Mucosa of descending colon (tissue), 3 donors: ENCODE data around the gene ZBED5. TPM values are rescaled to one million over a fixed set of nuclear protein-coding genes. Genes with fewer than 3 reads are reported as not detected.
A peak's percentile ranks its signal among the peaks of the same experiment; 100 is the strongest.

Source experiments
- ATAC-seq: fragments of 200-7000 bp; cut with Tn5 transposase; one replicate; pipeline ENCODE4 v1.9.1; 2020; ENCODE audit warnings: mild to moderate bottlenecking, moderate library complexity
- DNase-seq, 3 donors: peaks; one replicate each; pipeline ENCODE4 v3.0.0-alpha.2; 2020
- H3K36me3 ChIP-seq: fragments of 200-600 bp; one replicate; pipeline ENCODE4 v1.8.0; 2021; ENCODE audit warnings: low read depth, mild to moderate bottlenecking
- H3K4me1 ChIP-seq: fragments of 200-600 bp; one replicate; pipeline ENCODE4 v1.8.0; 2021; ENCODE audit warnings: low read depth, mild to moderate bottlenecking
- H3K4me3 ChIP-seq: fragments of 200-600 bp; one replicate; pipeline ENCODE4 v1.8.0; 2021; ENCODE audit warnings: mild to moderate bottlenecking
- H3K9me3 ChIP-seq: fragments of 200-600 bp; one replicate; pipeline ENCODE4 v1.8.0; 2021; ENCODE audit warnings: mild to moderate bottlenecking
- CTCF ChIP-seq: fragments of 200-600 bp; IDR thresholded peaks from one replicate; pipeline ENCODE4 v1.8.0; 2022; ENCODE audit warnings: antibody characterized with exemption, mild to moderate bottlenecking
- intact Hi-C, 2 donors: fragments of 100-400 bp; cut with DNase I in 1 of 2; cut with micrococcal nuclease in 1 of 2; formaldehyde crosslinking; loops; one replicate each; pipeline versions ENCODE4 v1.11.0 to v1.11.1; 2022; cut with DNase I, micrococcal nuclease
- total RNA-seq, 3 donors: library from RNA; stranded (reverse); fragmentation: NEBNext Ultra II Directional in 2 of 3; extraction: Animal tissue kit (Norgen Biotek cat#: 25700) in 2 of 3; gene quantifications; one replicate each; pipeline versions ENCODE4 v1.2.1 to v1.2.4, GENCODE V29; 2021 to 2023
- donor health status: DM: no; HTN: no; CAD: no; lungs with moderate emphysema.
- donor health status: DM: no; HTN: no; CAD: no.
- donor health status: DM: no; HTN: yes; CAD: no.

ZBED5 gene
- total RNA-seq, 3 donors from 2014 or later = 39.5 to 54.2 (median 42.6) TPM

GRCh38 chr11:10813945-10814344, 43.9 kb downstream of the ZBED5 start:
- intact Hi-C loops = no loop called here
- Histone ChIP-seq H3K36me3 (no peaks in the 10 kb centered on the region), H3K4me1 (no peaks in the 10 kb centered on the region), H3K4me3 (no peak overlapping the region), H3K9me3 (no peaks in the 10 kb centered on the region)
- no peak for TF ChIP-seq CTCF
- no peak for ATAC-seq
- DNase-seq = no peak

- H3K4me1 ChIP-seq = peaks cover 28% of the 10 kb centered on the region
- no peaks in the 10 kb centered on the region for H3K9me3 ChIP-seq
- peaks cover 8% of the 10 kb centered on the region for H3K36me3 ChIP-seq
- intact Hi-C loops = loop anchor here (5.0 to 10.0 kb wide), 3 partner anchors 48 to 125 kb away; partner anchors contain the start of gene ZBED5 (in 1 of the 2)
- ATAC-seq (peak; percentile 24), DNase-seq (peak; percentile 63 to 74 (median 73))
- H3K4me3 ChIP-seq = peak overlapping the region; percentile 100
- no peak for TF ChIP-seq CTCF
Observed at GRCh38 chr11:10809373-10810160, 48.3 kb downstream of the ZBED5 start.

- H3K4me3 ChIP-seq = peak within 1 kb of the TSS; percentile 100
- peaks cover 8% of the 10 kb centered on the region for H3K36me3 ChIP-seq
- intact Hi-C loops = loop anchor here (5.0 to 10.0 kb wide), 3 partner anchors 49 to 126 kb away; partner anchors contain the start of gene ZBED5 (in 1 of the 2)
- H3K4me1 ChIP-seq = peaks cover 30% of the 10 kb centered on the region
- H3K9me3 ChIP-seq = no peaks in the 10 kb centered on the region
- ATAC-seq (peak; percentile 93), DNase-seq (peak; percentile 97 to 99 (median 99))
- TF ChIP-seq CTCF = peak; percentile 7
Observed at GRCh38 chr11:10808553-10809372, 49.1 kb downstream of the ZBED5 start, which contains the start of gene EIF4G2. Gene EIF4G2, minus strand, starts transcription at chr11:10808926.

GRCh38 chr11:10808235-10808552, 49.7 kb downstream of the ZBED5 start:
- Histone ChIP-seq H3K4me3 (peak overlapping the region; percentile 100), H3K4me1 (peaks cover 30% of the 10 kb centered on the region), H3K36me3 (peaks cover 8% of the 10 kb centered on the region), H3K9me3 (no peaks in the 10 kb centered on the region)
- TF ChIP-seq CTCF = no peak
- intact Hi-C loops = loop anchor here (5.0 to 10.0 kb wide), 3 partner anchors 49 to 127 kb away; partner anchors contain the start of gene ZBED5 (in 1 of the 2)
- ATAC-seq (peak; percentile 0), DNase-seq (no peak)

- peaks cover 30% of the 10 kb centered on the region for H3K4me1 ChIP-seq
- DNase-seq (peak; percentile 63 to 78 (median 75)), ATAC-seq (peak; percentile 18)
- peak overlapping the region; percentile 100 for H3K4me3 ChIP-seq
- intact Hi-C loops = loop anchor here (5.0 to 10.0 kb wide), 3 partner anchors 50 to 127 kb away; partner anchors contain the start of gene ZBED5 (in 1 of the 2)
- H3K36me3 ChIP-seq = peaks cover 13% of the 10 kb centered on the region
- no peak for TF ChIP-seq CTCF
- no peaks in the 10 kb centered on the region for H3K9me3 ChIP-seq
Observed at GRCh38 chr11:10807493-10808234, 50.2 kb downstream of the ZBED5 start.
